GM18498 (cell line): ENCODE measurements around the gene DHX57.

Experiments
- ATAC-seq: cut with Tn5 transposase; IDR thresholded peaks from one replicate; pipeline ENCODE4 v1.9.1; 2021; ENCODE audit warnings: mild to moderate bottlenecking, moderate library complexity; ENCODE audit not compliant: unreplicated experiment

The DHX57 gene

GRCh38 chr2:38754506-38754905 is 121.2 kb downstream of the DHX57 start:
- ATAC-seq: no peak

- no peak for ATAC-seq
Measured at GRCh38 chr2:38754049-38754448, 121.7 kb downstream of the DHX57 start.

GRCh38 chr2:38751596-38752410 is 123.9 kb downstream of the DHX57 start:
- ATAC-seq: no peak

GRCh38 chr2:38750891-38751595 is 124.7 kb downstream of the DHX57 start, which contains the start of gene SRSF7:
Gene SRSF7 (minus strand): TSS chr2:38751361. CDS start chr2:38751256, 105 bp downstream.
- ATAC-seq: peak; percentile 82

GRCh38 chr2:38750011-38750890 is 125.5 kb downstream of the DHX57 start:
- peak; percentile 40 for ATAC-seq

GRCh38 chr2:38748943-38749804 is 126.6 kb downstream of the DHX57 start:
- ATAC-seq: no peak

GRCh38 chr2:38748391-38748790 is 127.3 kb downstream of the DHX57 start:
- no peak for ATAC-seq

GRCh38 chr2:38747819-38748218 is 127.9 kb downstream of the DHX57 start:
- no peak for ATAC-seq
